Right lobe of liver (tissue), 6 donors: ENCODE data around the gene NPR1. TPM values are rescaled to one million over a fixed set of nuclear protein-coding genes. Genes with fewer than 3 reads are reported as not detected.
A peak's percentile ranks its signal among the peaks of the same experiment; 100 is the strongest.

ENCODE experiments used
- ATAC-seq, 4 donors: fragments of 200-7000 bp; cut with Tn5 transposase; one replicate each; pipeline ENCODE4 v1.9.1; 2020; ENCODE audit warnings: mild to moderate bottlenecking in 4 of 4, moderate library complexity in 4 of 4
- DNase-seq, 3 donors: peaks; one replicate each; pipeline ENCODE4 v3.0.0-alpha.2; 2020
- H3K27ac ChIP-seq, 3 donors: fragments of 200-600 bp; one replicate each; pipeline ENCODE4 v1.8.0; 2022
- H3K27me3 ChIP-seq, 2 donors: fragments of 200-600 bp; one replicate each; pipeline ENCODE4 v1.8.0; 2022
- H3K36me3 ChIP-seq, 4 donors: fragments of 200-600 bp; sonication (generic) in 1 of 4; one replicate each; pipeline versions ENCODE4 v1.5.1 to v1.8.0; 2017 to 2022; ENCODE audit warnings: control low read depth in 1 of 4
- H3K4me1 ChIP-seq, 4 donors: fragments of 200-600 bp; sonication (generic) in 1 of 4; one replicate each; pipeline versions ENCODE4 v1.5.1 to v1.8.0; 2017 to 2022; ENCODE audit warnings: control low read depth in 1 of 4
- H3K4me3 ChIP-seq, 3 donors: fragments of 200-600 bp; one replicate each; pipeline ENCODE4 v1.8.0; 2022
- H3K9me3 ChIP-seq, 4 donors: fragments of 200-600 bp; sonication (generic) in 1 of 4; one replicate each; pipeline versions ENCODE4 v1.5.1 to v1.8.0; 2017 to 2022; ENCODE audit warnings: control low read depth in 1 of 4
- POLR2A ChIP-seq: fragments of 450-650 bp; IDR thresholded peaks from one replicate; pipeline ENCODE4 v1.6.1; 2017; ENCODE audit warnings: antibody characterized with exemption, mild to moderate bottlenecking
- WGBS: methylation state at CpG from one replicate; pipeline ENCODE4 v1.1.6; 2018; ENCODE audit warnings: low coverage, low lambda C conversion rate; ENCODE audit not compliant: insufficient coverage; ENCODE audit errors: missing lambda C conversion rate; 5-methylcytosine and 5-hydroxymethylcytosine counted together
- intact Hi-C, 2 donors: fragments of 100-400 bp; cut with DNase I; formaldehyde crosslinking; loops; one replicate each; pipeline versions ENCODE4 v1.11.2 to v1.14.1; 2022
- total RNA-seq, 6 experiments: library from RNA; depleted of rRNA in 2 of 6; stranded (reverse); fragments of >200 nt in 2 of 6; fragmentation: NEBNext Ultra II Directional in 3 of 6; extraction: Animal tissue kit (Norgen Biotek cat#: 25700) in 3 of 6; gene quantifications; one replicate each; pipeline versions ENCODE4 v1.1.0 to v1.2.4, GENCODE V29; 2016 to 2023
- TF ChIP-seq, protein P1 (sequence below), 4 donors: fragments of 200-600 bp in 3 of 4; fragments of 450-650 bp in 1 of 4; IDR thresholded peaks; one replicate each; pipeline versions ENCODE4 v1.5.1 to v1.8.0; 2016 to 2022; ENCODE audit warnings: antibody characterized with exemption in 4 of 4, mild to moderate bottlenecking in 2 of 4
- donor health status: DM: no; HTN: yes; CAD: no.
- donor health status: DM: no; HTN: no; CAD: no.
- donor health status: DM: no; HTN: no; CAD: no.
- donor health status: DM: no; HTN: yes; CAD: no.
- donor health status: DM: no; HTN: yes; CAD: no.

Gene NPR1
- total RNA-seq, 6 experiments from 2014 or later = 5.0 to 14.4 (median 5.7) TPM

DNA sequence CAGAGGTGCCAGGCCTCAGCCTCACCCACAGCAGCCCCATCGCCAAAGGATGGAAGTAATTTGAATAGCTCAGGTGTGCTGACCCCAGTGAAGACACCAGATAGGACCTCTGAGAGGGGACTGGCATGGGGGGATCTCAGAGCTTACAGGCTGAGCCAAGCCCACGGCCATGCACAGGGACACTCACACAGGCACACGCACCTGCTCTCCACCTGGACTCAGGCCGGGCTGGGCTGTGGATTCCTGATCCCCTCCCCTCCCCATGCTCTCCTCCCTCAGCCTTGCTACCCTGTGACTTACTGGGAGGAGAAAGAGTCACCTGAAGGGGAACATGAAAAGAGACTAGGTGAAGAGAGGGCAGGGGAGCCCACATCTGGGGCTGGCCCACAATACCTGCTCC lies 15.0 kb downstream of the NPR1 start:
- ATAC-seq (no peak), DNase-seq (no peak)
- Histone ChIP-seq H3K4me1 (no peaks in the 10 kb centered on the region), H3K27me3 (no peaks in the 10 kb centered on the region), H3K27ac (no peak overlapping the region), H3K36me3 (no peaks in the 10 kb centered on the region), H3K4me3 (no peak overlapping the region), H3K9me3 (no peaks in the 10 kb centered on the region)
- no peak for TF ChIP-seq POLR2A
- TF ChIP-seq, protein P1, sequence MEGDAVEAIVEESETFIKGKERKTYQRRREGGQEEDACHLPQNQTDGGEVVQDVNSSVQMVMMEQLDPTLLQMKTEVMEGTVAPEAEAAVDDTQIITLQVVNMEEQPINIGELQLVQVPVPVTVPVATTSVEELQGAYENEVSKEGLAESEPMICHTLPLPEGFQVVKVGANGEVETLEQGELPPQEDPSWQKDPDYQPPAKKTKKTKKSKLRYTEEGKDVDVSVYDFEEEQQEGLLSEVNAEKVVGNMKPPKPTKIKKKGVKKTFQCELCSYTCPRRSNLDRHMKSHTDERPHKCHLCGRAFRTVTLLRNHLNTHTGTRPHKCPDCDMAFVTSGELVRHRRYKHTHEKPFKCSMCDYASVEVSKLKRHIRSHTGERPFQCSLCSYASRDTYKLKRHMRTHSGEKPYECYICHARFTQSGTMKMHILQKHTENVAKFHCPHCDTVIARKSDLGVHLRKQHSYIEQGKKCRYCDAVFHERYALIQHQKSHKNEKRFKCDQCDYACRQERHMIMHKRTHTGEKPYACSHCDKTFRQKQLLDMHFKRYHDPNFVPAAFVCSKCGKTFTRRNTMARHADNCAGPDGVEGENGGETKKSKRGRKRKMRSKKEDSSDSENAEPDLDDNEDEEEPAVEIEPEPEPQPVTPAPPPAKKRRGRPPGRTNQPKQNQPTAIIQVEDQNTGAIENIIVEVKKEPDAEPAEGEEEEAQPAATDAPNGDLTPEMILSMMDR (IDR thresholded peaks at IDR 0.05) = no peak
- WGBS = no CpG with 5 or more reads among the region's 4 CpGs
- intact Hi-C loops = no loop called here

DNA sequence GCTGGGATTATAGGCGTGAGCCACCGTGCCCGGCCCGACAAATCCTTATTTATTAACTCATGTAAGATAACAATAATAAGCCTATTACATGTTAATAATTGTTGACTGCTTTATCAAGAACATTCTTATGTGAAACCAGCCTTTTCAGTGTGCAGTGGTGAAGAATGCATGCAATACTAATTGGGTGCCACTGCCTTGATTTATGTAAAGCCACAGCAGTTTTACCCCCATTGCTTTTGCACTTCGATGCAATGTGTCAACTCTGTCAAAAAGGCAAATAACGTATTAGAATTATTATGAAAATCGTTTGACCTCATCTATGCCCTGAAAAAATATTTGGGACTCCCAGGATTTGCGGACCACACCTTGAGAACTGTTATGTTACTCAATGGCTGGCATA lies 18.3 kb downstream of the NPR1 start:
- Histone ChIP-seq H3K36me3 (no peaks in the 10 kb centered on the region), H3K27me3 (no peaks in the 10 kb centered on the region), H3K4me3 (no peak overlapping the region), H3K4me1 (no peaks in the 10 kb centered on the region), H3K27ac (peak overlapping the region in 1 of 3 donors; percentile 62), H3K9me3 (no peaks in the 10 kb centered on the region)
- no peak for TF ChIP-seq POLR2A
- TF ChIP-seq, protein P1 (IDR thresholded peaks at IDR 0.05) = no peak
- no peak for DNase-seq
- 80% methylated on average over 8 of the region's 8 CpGs for WGBS
- no peak for ATAC-seq
- intact Hi-C loops = no loop called here

DNA sequence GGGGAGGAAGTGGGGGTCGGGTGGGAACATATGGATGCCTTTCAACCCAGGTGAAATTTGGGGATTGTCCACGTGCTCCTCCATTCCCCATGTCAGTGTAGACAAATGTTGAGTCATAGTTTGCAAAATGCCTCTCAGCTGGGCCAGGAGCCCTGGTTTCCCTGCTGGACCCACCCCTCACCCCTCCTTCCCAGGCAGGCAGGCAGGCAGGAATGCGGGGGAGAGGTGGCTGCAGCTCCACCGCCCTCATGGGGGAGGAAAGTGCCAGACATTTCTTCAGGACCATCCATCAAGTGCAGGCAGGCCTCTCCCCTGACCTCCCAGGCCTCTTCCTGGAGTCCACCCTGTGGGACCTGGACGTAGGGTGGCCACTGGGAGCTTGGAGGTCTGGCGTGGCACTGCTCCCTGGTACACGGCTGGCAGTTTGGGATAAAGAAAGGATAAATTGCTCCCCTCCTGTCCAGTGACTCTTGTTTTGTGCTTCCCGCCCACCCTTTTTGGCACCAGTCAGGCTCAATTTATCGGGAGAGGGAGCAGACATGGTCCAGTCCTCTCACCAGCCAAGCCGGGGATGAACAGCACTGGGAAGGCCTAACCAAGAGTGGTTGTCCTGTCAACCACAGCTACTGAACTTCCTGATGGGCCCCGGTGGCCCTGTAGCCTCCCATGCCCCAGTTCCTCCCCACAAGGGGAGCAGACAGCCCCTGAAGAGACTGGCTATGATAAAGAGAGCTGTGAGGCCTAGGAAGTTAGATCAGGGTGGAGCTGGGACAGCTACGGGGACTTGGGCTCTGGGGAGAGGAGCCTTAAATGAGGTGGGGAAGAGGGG lies 18.9 kb downstream of the NPR1 start:
- intact Hi-C loops = no loop called here
- DNase-seq = no peak
- ATAC-seq = peak; percentile 23 to 47 (median 43)

DNA sequence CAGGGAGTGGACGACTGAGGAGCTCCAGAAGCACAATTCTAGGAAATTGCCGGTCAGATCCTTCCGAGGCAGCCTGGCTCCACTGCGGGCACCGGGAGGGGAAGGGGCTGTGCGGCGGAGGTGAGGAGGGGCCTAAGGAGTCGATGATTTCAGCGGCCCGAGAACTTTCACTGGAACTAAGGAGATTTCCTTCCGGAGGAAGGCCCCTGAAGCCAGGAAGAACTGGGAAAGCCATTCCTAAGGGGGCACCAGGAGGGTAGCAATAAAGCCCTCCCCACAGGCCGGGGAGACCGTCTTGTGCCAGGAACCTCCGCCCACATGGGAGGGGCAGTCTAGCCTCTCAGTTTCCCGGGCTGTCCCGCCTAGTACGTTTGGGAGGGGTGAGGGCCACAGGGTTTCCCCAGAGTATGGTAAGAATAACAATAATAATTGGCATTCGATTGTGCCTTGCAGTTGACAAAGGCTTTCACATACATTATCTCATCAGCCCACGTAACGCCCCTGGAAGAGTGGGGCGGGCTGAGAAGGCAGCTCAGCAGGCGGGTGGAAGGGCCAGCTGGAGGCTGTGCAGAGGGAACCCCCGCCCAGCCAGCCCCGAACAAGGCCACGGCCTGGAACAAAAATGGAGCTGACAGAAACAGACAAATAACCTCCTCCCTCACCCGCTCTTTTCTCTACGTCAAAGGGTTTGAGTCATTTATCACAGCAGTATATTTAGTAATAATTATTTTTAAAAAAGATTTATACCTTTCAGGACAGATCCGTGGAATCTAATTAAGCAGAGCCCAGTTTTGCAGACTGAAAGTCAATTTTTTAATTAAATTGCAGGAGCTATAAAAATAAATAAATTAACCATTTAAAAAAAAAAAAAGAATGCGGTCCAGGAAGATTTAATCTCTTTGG lies 19.8 kb downstream of the NPR1 start:
- intact Hi-C loops = no loop called here
- ATAC-seq (peak; percentile 73 to 78 (median 76)), DNase-seq (peak in 2 of 3 donors; percentile 44 to 53)
- 48% methylated on average over 24 of the region's 29 CpGs for WGBS
- no peak overlapping the region for H3K4me3 ChIP-seq
- peak overlapping the region; percentile 34 to 62 (median 43) for H3K27ac ChIP-seq
- no peaks in the 10 kb centered on the region for H3K9me3 ChIP-seq
- H3K4me1 ChIP-seq = no peaks in the 10 kb centered on the region
- H3K27me3 ChIP-seq = no peaks in the 10 kb centered on the region
- no peaks in the 10 kb centered on the region for H3K36me3 ChIP-seq
- no peak for TF ChIP-seq POLR2A
- TF ChIP-seq, protein P1 (IDR thresholded peaks at IDR 0.05) = no peak

More for the DNA sequence above, 18.9 kb downstream of the NPR1 start:
- no peaks in the 10 kb centered on the region for H3K9me3 ChIP-seq
- no peaks in the 10 kb centered on the region for H3K4me1 ChIP-seq
- peak overlapping the region; percentile 34 to 62 (median 43) for H3K27ac ChIP-seq
- TF ChIP-seq, protein P1 (IDR thresholded peaks at IDR 0.05) = no peak
- no peak for TF ChIP-seq POLR2A
- H3K36me3 ChIP-seq = no peaks in the 10 kb centered on the region
- no peak overlapping the region for H3K4me3 ChIP-seq
- WGBS = 79% methylated on average over 6 of the region's 12 CpGs
- no peaks in the 10 kb centered on the region for H3K27me3 ChIP-seq
